Ishikawa (cell line): ENCODE measurements around the gene AIF1L.

Source experiments
- CEBPB ChIP-seq: IDR thresholded peaks from 2 replicates; pipeline ENCODE4 v1.6.1; 2012
- CREB1 ChIP-seq: IDR thresholded peaks from 2 replicates; pipeline ENCODE4 v1.6.1; 2012; ENCODE audit warnings: low read depth
- EGR1 ChIP-seq: IDR thresholded peaks from 2 replicates; pipeline ENCODE4 v1.6.1; 2012
- EP300 ChIP-seq: IDR thresholded peaks from 2 replicates; pipeline ENCODE4 v1.6.1; 2012; ENCODE audit warnings: borderline replicate concordance
- FOXM1 ChIP-seq: IDR thresholded peaks from 2 replicates; pipeline ENCODE4 v1.6.1; 2012; ENCODE audit warnings: low read depth, borderline replicate concordance
- NFIC ChIP-seq: IDR thresholded peaks from 2 replicates; pipeline ENCODE4 v1.6.1; 2012
- RAD21 ChIP-seq: IDR thresholded peaks from 2 replicates; pipeline ENCODE4 v1.6.1; 2012; ENCODE audit warnings: low read depth
- REST ChIP-seq: IDR thresholded peaks from 2 replicates; pipeline ENCODE4 v1.6.1; 2012; ENCODE audit warnings: low read depth, mild to moderate bottlenecking
- TAF1 ChIP-seq: IDR thresholded peaks from 2 replicates; pipeline ENCODE4 v1.6.1; 2012; ENCODE audit warnings: low read depth, mild to moderate bottlenecking
- TCF12 ChIP-seq: IDR thresholded peaks from 2 replicates; pipeline ENCODE4 v1.6.1; 2012; ENCODE audit warnings: low read depth
- TEAD4 ChIP-seq: IDR thresholded peaks from 2 replicates; pipeline ENCODE4 v1.6.1; 2012
- USF1 ChIP-seq: IDR thresholded peaks from 2 replicates; pipeline ENCODE4 v1.6.1; 2012
- YY1 ChIP-seq: IDR thresholded peaks from 2 replicates; pipeline ENCODE4 v1.6.1; 2012; ENCODE audit warnings: low read depth
- ZBTB7A ChIP-seq: IDR thresholded peaks from 2 replicates; pipeline ENCODE4 v1.6.1; 2012; ENCODE audit warnings: low read depth
- TF ChIP-seq, protein P1 (sequence below): IDR thresholded peaks from 2 replicates; pipeline ENCODE4 v1.6.1; 2012

Gene AIF1L

DNA sequence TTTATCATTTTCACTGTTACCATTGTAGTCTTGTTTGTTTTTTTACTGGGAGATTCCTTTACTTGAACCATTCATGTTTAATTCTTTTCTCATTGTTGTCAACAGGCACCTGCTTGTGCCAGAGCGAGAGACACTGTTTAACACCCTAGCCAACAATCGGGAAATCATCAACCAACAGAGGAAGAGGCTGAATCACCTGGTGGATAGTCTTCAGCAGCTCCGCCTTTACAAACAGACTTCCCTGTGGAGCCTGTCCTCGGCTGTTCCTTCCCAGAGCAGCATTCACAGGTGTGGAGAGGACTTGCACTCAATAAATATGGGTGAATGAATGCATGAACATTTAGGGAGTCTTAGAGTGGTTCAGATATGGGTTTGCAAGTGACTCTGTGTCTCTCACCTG, 66.6 kb downstream of the AIF1L start:
- TF ChIP-seq YY1 (no peak), TAF1 (no peak), USF1 (no peak), EGR1 (no peak), TCF12 (no peak), FOXM1 (no peak), EP300 (no peak), CREB1 (no peak), RAD21 (no peak), ZBTB7A (no peak), CEBPB (no peak), TEAD4 (no peak), REST (no peak), NFIC (no peak)
- TF ChIP-seq, protein P1, sequence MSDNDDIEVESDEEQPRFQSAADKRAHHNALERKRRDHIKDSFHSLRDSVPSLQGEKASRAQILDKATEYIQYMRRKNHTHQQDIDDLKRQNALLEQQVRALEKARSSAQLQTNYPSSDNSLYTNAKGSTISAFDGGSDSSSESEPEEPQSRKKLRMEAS: no peak

- TF ChIP-seq TCF12 (no peak), YY1 (no peak), ZBTB7A (no peak), NFIC (no peak), REST (no peak), RAD21 (no peak), EP300 (no peak), FOXM1 (no peak), EGR1 (no peak), TEAD4 (no peak), USF1 (no peak), TAF1 (no peak), CEBPB (no peak), CREB1 (no peak)
- TF ChIP-seq, protein P1: no peak
These were observed 69.2 kb downstream of the AIF1L start for GRCh38 chr9:131165523-131165922.

GRCh38 chr9:131167146-131167692, 70.9 kb downstream of the AIF1L start:
- TF ChIP-seq TAF1 (no peak), CEBPB (no peak), ZBTB7A (no peak), CREB1 (no peak), NFIC (no peak), RAD21 (no peak), YY1 (no peak), REST (no peak), EGR1 (no peak), EP300 (no peak)
- TF ChIP-seq, protein P1: no peak

DNA sequence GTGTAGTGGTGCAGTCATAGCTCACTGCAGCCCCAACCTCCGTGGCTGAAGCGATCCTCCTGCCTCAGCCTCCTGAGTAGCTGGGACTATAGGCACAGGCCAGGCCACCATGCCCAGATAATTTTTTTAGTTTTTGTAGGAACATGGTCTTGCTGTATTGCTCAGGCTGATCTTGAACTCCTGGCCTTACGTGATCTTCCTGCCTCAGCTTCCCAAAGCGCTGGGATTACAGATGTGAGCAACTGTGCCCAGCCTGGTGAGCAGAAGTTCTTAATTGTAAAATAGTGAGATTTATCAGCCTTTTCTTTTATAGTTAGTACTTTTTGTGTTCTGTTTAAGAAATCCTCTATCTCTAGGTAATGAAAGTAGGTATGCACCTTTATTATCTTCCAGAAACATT, 71.6 kb downstream of the AIF1L start:
- no peak for TF ChIP-seq USF1
- no peak for TF ChIP-seq CREB1
- TF ChIP-seq TCF12: no peak
- TF ChIP-seq ZBTB7A: no peak
